A549 treated with Mapracorat at 1 μM for 4 hours (cell line): ENCODE measurements around the gene RNLS. TPM values are rescaled to one million over a fixed set of nuclear protein-coding genes. Genes with fewer than 3 reads are reported as not detected.

ENCODE experiments used
- total RNA-seq: library from RNA; stranded (reverse); fragments of 200-300 nt; extraction: Qiagen RNA extraction; gene quantifications from 5 replicates; pipeline ENCODE4 v1.2.3, GENCODE V29; 2022

Gene RNLS
- 7.5 to 9.8 TPM (median 8.2 TPM) in 5 replicates for total RNA-seq

DNA sequence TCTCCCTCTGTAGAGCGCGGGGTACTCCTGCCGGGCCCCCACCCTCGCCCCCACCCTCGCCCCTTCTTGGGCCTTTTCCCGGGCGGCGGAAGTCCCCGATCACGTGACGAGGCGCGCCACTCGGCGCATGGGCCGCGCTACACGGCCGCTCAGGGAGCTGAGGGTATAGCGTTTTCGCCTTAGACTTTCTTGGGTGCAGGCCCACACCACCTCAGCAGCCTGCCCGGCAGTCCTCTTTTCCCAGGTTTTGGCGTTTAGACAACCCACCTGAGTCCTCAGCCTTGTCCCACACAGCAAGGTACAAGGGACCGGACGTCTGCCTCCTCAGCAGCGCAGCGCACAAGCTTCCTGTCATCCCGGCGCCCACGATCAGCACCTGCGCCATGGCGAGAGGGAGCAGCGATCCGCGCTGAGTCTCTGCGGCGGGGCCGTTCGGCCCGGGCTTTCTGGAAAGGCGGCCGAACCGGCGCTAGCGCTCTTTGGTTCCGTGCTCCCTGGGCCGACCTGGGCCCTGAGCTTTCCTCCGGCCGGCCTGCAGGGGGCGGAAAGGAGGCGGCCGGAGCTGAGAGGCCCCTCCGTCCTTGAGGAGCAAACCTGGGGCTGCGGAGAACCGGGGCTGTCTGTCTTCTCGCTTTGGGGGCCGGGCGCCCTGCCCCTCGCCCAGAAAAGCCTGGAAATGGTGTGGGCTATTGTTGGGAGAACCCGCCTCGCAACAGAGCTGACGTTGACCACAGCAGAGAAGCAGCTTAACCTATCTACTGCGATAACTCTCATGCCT, at the start of gene RNLS:
RNLS (minus strand) TSS at position 513 of the 778 bp plus-strand sequence.

GRCh38 chr10:88586462-88586861, 3.3 kb upstream of the RNLS start, which contains the start of gene LIPJ:
Gene LIPJ, plus strand, starts transcription at chr10:88586762. Its CDS starts 3,926 bp downstream, at chr10:88590688.

Other genes starting within 250 kb of the RNLS start
- gene LIPJ, start 3.4 kb upstream of the RNLS start, total RNA-seq = not detected in 5 replicates
- gene LIPF, start 81.1 kb upstream of the RNLS start, total RNA-seq = not detected in 5 replicates
- not detected in 5 replicates for gene LIPK, start 122.9 kb upstream of the RNLS start, total RNA-seq
- not detected in 5 replicates for gene LIPN, start 176.7 kb upstream of the RNLS start, total RNA-seq
- not detected in 5 replicates for gene LIPM, start 219.4 kb upstream of the RNLS start, total RNA-seq